HG03103 (cell line): ENCODE results near the gene ASTN2.

Experiments used
- ATAC-seq: cut with Tn5 transposase; IDR thresholded peaks from one replicate; pipeline ENCODE4 v1.9.1; 2021; ENCODE audit warnings: low read depth; ENCODE audit not compliant: unreplicated experiment

ASTN2 gene

DNA sequence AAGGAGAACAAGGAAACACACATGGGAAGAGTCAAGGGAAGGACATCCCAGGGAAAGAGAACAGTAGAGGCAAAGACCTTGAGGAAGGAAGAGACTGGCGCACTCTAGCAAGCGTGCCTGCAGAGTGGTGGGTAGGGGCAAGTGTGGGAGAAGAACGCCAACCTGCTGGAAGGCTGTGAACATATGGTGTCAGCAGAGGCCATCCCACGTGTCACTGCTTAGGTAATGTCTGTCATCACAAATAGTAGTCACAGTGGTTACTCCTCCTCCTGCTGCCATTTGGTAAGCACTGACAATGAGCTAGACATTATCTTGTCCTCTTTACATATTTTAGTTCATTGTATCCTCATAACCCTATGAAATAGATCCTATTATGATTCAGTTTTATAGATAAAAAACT, 934.2 kb downstream of the ASTN2 start:
- no peak for ATAC-seq

DNA sequence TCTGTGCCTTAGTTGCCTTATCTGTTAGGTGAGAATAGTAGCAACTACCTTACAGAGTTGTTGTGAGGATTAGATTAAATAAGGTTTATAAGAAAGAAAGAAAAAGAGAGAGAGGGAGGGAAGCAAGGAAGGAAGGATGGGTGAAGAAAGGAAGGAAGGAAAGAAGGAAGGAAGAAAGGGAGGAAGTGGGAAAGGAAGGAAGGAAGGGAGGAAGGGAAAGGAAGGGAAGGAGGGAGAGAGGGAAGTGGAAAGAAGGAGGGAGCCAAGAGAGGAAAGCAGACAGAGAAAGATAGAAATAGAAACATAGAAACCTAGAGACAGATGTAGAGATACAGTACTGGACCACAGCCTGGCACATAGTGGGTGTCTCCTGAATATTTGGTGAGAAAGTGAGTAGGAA, 934.9 kb downstream of the ASTN2 start:
- ATAC-seq, result no peak

DNA sequence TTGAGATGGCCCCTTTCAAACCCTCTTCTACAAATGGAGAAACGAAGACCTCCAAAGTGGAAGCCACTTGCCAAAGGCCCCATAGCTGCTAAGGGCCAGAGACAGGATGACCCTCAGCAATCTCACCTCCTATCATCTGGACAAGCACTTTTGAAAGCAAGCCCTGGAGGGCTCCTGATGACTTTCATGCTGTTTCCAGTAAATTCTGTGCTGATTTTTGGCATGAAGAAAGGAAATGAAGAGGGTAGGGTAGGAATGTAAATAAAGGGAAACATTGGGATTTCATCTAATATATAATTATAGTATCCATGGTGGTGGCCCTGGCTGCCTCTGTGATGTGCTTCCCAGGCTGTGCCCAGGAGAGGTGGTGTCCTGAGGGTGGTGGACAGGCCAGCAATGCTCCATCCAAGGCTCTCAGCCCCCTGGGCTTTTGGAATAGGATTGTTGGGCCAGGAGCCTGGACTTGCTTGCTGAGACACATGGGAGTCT, 935.8 kb downstream of the ASTN2 start:
- ATAC-seq, result no peak

DNA sequence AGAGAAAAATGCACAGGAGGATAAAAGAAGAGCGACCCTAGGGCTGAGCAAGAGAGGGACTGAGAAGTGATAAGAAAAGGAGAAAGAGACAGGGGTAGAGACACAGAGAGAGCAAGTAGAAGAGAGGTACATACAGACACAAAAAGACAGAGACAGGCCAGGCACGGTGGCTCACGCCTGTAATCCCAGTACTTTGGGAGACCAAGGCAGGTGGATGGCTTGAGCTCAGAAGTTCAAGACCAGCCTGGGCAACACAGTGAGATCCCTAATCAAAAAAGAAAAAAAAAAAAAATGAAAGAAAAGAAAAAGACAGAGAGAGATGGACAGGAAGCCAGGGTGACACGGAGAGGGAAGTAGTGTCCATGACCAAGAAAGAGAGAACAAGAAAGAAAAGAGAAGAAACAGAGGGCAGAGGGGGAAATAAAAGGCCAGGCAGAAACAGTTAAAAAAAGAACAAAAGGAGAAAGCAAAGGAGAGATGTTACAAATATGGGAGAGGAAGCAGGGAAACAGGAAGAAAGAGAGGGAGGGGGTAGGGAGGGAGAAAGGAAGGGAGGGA, 937.2 kb downstream of the ASTN2 start:
- no peak for ATAC-seq

DNA sequence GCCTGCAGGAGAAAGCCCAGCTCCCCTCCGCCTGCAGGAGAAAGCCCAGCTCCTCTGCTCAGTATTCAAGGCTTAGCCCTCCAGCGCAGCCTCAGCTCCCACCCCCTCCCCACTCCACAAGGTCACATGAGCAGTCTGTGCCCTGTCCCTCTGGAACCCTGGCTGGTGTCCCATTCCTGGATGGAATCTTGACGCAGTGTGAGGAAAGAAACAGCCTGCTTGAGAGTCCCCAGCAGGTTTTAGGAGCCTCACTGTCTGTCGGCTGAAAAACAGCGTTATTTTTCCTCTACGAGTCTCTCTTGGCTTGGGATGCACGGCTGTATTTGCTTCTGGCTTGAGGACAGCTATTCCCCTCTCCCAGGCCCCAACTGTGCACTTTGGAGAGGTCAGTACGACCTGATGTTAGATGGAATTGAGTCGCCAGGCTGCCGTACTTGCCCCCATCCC, 937.9 kb downstream of the ASTN2 start:
- ATAC-seq, result no peak

DNA sequence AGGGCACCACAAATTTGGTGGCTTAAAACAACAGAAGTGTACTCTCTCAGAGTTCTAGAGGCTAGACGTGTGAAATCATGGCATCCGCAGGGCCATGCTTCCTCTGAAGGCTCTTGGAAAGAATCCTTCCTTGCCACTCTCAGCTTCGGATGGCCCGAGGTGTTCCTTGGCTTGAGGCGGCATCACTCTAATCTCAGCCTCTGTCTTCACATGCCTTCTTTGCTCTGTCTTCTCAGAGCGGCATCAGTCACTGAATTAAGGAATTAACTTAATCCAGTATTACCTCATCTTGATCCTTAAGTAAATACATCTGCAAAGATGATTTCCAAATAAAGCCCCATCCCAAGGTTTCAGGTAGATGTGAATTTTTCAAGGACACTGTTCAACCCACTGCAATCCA, 938.9 kb downstream of the ASTN2 start:
- no peak for ATAC-seq

DNA sequence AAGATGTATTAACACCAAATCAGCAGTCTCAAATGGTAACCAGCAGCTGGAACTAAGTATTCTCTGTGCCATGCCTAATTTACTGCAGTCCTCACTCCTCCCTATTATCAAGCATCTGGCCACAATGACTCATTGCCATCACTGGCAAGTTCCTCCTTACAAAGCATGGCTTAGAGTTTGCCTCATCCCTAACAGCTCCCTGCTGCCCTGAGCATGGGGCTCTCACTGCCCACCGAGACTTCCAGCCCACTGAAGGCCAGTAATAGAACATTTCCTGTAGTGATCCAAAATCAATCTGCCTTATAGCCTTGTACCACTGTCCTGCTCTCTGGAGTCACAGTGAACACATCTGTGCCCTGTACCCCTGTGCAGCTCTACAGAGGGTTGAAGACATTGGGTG, 939.7 kb downstream of the ASTN2 start:
- ATAC-seq, result no peak

DNA sequence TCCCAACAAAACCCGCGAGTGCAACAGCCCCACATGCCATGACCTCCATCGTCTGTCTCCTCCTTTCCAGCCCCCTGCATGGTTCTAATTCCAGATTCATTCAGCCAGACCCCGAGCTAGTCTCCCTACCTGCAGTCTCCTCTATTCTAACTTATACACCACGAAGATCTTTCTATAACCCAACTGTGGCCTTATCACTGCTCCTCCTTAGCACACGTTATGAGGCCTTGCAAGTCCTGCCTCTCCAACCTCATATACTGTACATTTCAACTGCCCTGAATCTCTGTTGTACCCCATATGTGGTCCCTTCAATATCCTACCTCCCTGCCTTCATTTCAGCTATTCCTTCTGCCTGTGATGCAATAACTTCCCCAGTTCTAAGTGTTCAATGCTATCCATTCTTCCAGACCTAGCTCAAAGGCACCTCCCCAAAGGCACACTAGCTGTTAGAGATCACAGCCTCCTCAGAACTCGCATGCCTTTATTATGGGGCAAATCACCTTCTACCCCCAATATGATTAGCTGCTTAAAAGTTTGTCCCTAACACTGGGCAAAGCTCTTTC, 942.8 kb downstream of the ASTN2 start:
- no peak for ATAC-seq

DNA sequence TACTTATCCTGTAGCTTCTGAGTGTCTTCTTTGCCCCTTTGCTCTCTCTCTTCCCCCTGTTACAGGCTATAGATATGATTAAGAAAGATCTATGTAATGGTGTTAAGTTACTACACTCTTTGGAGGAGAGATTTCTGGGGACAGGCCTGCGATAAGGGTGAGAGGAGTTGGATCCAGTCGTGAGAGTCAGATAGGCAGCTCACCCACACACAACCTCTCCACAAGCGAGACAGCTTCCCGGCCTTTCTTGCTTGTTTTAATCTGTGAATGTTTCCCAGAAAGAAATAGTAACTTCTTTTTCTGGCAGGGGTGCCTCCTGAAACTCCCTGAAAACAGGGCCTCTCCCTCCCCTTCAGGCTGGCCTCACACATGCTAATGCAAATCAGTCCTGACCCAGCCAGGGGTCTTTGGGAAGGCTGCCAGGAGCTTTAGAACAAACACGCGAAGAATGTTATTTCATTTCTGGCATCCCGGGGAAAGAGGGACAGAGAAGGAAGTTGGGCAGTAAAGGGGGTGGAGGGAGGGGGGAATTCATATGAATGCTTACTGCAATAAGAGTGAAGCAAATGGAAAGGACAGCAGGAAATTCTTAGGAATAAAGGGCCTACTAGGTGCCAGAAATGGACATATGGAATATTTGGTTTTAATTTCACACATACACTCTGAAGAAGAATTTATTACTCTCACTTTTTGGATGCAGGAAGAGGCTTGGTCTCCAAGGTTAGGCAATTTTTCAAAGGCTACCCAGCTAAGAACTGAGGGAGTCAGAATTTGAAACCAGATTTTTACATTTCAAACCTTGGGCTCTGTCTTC, 943.6 kb downstream of the ASTN2 start:
- no peak for ATAC-seq

DNA sequence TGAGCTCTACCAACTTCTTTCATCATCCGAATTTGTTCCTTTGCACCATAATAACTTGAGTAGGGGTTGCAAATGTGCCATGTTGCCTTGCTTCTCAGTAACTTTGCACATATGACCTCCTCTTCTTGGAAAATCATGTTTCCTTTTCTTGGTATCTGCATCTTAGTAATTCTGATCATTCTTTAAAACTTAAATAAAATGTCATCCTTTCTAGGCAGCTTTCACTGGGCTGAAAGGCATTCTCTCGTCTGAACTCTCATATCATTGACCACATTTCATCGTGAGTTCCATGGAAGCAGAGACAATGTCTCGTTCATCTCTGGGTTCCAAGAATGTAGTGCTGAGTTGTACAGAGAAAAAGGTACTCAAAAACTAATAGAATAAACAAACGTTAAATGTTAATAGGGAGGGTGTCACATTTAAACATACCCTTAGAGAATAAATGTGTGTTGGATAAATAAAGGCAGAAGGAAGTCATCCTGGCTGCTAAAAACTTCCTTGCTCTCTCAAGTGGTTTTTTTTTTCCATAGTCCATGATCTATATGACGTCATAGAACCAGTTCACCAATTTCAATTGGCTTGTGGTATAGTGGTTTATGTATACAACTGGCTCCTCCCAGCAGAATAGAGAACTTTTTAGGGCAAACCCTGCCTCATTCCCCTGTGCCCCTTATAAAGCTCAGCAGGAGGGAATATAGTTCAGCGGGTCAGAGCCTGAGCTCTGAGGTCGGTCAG, 945.9 kb downstream of the ASTN2 start:
- no peak for ATAC-seq

DNA sequence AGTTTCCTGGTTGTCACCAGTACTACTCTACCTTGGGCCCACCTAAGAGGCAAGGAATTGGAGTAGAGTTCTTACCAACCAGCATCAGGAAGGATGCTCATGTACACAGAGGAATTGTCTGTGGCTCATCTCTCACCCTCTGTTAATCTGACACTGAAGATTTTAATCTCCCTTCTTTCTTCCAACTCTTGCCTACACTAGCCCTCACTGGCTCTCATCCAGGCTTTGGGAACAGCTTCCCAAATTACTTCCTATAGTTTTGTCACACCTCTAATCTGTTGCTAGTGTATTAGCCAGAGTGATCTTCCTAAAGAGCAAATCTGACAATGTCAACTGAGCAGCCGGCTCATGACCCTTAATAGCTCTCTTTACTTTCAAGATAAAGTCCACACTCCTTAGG, 946.5 kb downstream of the ASTN2 start:
- no peak for ATAC-seq

DNA sequence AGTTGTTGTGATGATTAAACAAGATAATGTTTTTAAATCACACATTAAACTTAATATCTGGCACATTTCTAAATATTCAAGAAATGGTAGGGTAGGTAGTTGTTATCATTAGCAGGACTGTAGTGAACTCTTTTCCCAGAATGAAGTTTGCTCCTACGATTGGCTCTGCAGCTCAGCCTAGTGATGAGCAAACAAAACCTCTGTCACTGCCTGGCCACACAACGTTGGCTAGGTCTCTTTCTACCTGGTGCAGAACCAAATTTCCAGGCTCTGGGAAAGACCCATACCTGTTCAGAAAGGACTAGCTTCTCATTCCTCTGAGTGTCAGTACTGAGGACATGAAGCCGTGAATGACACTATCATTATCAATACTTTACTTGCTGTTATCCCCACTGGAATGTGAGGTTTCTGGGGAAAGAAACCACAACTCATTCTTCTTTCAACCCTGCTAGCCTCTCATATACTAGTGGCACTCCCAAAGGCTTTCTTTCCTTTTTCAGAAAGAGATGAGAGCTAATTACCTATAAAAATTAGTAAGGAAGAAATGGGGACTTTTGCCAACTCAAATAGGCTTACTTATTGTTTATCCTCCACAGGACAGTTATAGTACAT, 947.0 kb downstream of the ASTN2 start:
- no peak for ATAC-seq

DNA sequence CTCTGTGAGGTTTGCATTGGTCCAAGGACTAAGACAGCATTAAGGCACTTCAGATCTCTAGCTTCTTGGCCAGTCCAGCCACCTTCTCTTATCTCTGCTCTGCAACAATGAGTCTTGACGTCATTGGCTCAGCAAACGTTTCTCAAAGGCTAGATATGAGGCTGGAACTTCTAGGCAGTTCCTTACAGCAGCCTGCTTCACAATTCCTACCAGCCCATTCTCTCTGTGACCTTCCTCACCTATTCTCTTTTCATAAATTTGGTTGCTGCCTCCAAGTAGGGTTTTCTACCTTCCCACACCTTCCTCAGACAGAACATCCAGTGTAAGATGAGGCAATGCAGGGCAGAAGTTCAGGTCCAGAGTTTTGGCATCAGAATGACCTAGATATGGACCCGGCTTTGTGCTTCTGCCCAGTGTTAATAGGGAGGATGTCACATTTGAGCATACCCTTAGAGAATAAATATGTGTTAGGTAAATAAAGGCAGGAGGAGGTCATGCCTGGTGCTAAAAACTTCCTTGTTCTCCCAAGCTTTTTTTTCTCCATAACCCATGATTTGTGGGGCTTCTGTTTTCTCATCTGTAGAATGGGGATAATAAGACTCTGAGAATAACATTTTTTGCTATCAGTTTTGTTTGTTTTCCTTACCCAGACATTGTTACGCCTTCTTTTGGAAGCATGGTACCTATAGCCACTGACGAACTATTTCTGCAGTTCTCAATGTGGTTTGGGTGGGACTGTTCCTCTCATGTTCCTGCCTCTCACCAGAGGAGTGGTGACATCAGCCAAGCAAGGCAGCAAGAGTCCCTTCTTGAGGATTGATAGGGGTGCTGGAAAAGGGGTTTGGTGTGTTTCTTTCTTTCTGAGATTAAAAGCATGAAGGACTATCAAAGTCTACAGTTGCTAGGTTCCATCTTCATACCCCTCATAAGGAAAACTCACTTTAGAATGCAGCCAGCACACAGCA, 948.3 kb downstream of the ASTN2 start:
- no peak for ATAC-seq

DNA sequence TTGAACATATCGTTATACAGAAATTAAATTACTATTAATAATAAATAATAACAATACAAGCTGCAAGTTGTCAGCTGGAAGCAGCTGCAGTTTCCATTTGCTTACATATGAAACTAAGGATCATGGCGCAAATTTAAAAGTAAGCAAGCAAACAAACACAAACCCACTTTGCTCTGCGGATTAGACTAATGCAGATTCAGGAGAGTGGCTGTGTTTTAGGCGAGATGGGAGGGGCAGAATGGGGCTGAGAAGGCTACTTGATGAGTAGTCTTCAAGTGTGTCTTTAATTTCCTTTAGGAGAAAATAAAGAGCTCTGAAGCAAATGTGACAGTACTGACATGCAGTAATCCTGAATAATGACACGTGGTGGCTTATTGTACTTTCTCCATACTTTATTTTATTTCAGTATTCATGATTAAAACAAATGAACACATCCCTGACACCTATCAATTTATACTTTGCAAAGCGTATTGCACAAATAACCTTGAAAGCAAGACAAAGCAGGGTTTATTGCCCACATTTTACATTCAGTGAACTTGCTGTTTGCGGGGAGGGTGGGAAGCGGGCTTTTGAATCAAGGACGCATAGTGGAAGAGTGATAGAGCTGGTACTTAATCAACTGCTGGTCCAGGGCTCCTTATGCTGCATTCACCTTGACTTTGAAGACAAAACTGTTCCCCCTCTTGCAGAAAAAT, 949.1 kb downstream of the ASTN2 start:
- no peak for ATAC-seq

DNA sequence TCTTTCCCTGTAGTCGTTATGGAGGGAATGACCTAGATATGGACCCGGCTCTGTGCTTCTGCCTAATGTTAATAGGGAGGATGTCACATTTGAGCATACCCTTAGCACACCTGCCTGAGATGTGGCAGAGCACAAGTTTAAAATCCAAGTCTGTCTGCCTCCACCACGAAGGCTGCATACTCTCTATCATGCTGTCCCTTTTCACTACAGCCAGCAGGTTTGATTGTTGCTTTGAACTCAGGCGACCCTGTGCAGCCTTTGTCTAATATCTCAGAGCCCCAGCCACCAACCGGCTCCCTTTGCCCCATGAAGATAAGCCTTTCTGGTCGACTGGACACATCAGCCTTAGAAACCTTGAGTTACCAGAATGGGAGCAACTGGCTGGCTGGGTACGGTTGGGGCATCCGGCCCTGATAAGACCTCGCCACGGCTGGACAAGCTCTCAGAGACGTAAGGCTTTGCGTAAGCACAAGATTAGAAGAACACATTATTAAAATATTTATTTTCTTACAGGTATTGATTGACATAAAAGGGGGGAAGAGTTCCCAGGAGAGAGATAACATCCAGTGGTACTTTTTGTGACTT, 949.8 kb downstream of the ASTN2 start:
- ATAC-seq, result no peak

DNA sequence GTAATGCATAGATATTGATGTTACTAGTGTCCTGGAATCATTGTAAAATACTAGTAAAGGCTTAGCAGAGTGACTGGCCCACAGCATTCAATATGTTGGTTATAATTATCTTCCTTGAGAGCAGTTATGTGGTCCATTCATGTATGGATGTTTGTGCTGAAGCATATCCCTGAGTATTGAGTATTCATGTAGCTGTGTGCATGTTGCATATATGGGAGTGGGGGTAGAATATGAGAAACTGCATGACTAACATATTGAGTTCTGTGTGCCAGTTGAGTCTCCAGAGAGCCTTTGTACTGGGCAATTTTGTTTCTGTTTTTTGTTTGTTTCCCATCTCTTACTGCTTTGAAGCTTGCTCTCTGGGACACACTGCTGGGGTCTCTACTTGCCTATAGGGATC, 950.4 kb downstream of the ASTN2 start:
- ATAC-seq, result no peak

DNA sequence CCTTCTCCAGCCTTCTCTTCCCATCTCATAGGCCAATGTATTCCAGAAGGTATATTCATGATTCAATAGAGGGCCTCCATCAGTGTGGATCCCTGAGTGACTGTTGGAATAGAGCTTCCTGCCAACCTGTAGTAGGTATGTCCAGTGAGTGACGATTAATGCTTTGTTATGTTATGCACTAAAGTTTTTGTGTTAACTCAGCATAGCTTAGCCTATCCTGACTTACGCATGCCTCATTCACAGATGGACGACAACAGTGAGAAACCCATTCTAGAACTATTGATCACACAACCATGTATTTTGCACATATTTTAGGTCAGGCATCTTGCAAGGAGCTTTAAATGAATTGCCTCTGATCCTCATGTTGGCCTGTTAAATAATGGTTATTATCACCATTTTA, 953.2 kb downstream of the ASTN2 start:
- ATAC-seq, result no peak

DNA sequence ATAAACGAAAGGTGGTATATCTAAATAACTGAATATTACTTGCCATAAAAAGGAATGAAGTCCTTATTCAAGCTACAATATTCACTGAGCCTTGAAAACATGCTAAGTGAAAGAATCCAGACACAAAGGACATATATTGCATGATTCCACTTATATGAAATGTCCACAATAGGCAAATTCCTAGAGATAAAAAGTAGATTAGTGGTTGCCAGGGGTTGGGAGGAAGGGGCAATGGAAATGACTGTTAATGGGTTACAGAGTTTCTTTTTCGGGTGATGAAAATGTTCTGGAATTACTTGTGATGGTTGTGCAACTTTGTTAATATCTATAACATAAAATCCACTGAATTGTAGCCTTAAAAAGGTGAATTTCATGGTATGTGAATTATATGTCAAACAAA, 954.8 kb downstream of the ASTN2 start:
- ATAC-seq, result no peak

DNA sequence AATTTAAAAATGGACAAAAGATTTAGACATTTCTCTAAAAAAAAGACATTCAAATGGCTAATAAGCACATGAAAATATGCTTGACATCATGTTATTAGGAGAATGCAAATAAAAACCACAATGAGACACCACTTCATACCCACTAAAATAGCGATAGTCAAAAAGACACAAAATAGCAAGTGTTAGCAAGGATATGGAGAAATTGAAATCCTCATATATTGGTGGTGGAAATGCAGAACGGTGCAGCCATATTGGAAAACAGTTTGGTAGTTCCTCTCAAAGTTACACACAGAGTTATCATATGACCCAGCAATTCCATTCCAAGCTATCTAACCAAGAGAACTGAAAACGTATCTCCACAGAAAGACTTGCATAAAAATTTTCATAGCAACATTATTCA, 955.3 kb downstream of the ASTN2 start:
- ATAC-seq, result no peak
